HepG2 (cell line): ENCODE results near the gene NEURL1B. TPM values are rescaled to one million over a fixed set of nuclear protein-coding genes. Genes with fewer than 3 reads are reported as not detected.

Source experiments
- ATAC-seq: fragments of 200-7000 bp; cut with Tn5 transposase; 3 replicates; pipeline ENCODE4 v1.9.1; 2020; ENCODE audit warnings: mild to moderate bottlenecking, moderate library complexity
- BruUV-seq: library from RNA; stranded (reverse); fragments of 400-500 nt; replicated peaks from 2 replicates; lab custom pipeline; 2021; lab: Mats Ljungman, UMichigan
- CTCF ChIA-PET: fragments of 300-600 bp; formaldehyde crosslinking; extraction: SDS; loops from one replicate; lab custom pipeline; 2021; ENCODE audit warnings: low total read pairs, inconsistent platforms, low intra/inter-chr PET ratio; lab: Yijun Ruan, JAX
- POLR2A ChIA-PET: fragments of 350-600 bp; sonication (Branson Sonifier 250); formaldehyde crosslinking; loops from one replicate; lab custom pipeline; 2020; ENCODE audit warnings: antibody characterized with exemption, inconsistent platforms; lab: Yijun Ruan, JAX
- DNase-seq: peaks from one replicate; pipeline ENCODE4 v3.0.0-alpha.2; 2015; ENCODE audit warnings: low spot score
- FAIRE-seq: peaks from 3 replicates; lab custom pipeline; 2011; peaks lifted over from hg19 to GRCh38; lab: Jason Lieb, UNC
- H2AFZ ChIP-seq: one replicate; pipeline ENCODE4 v1.6.1; 2011; ENCODE audit warnings: low read length, inconsistent platforms
- H3K27ac ChIP-seq: fragments of 300-600 bp; 3 replicates; pipeline ENCODE4 v1.8.0; 2011; ENCODE audit warnings: mixed run types, mild to moderate bottlenecking, mixed read lengths, low read length, inconsistent platforms; ENCODE audit not compliant: insufficient read depth; ENCODE audit errors: extremely low read length
- H3K27me3 ChIP-seq, 2 experiments: fragments of 200-600 bp in 1 of 2; 2 replicates in 1 of 2; 3 replicates in 1 of 2; pipeline versions ENCODE4 v1.6.0 to v1.8.0; 2011; ENCODE audit warnings: low read length in 2 of 2, mild to moderate bottlenecking in 2 of 2, moderate library complexity in 2 of 2, inconsistent platforms in 1 of 2; ENCODE audit not compliant: insufficient read depth in 2 of 2, control insufficient read depth in 1 of 2
- H3K36me3 ChIP-seq, 2 experiments: fragments of 200-600 bp in 1 of 2; replicated peaks in 1 of 2; 2 replicates in 1 of 2; 3 replicates in 1 of 2; pipeline versions ENCODE4 v1.5.1 to v1.8.0; 2011; ENCODE audit warnings: low read length in 2 of 2, inconsistent platforms in 1 of 2; ENCODE audit not compliant: insufficient read depth in 2 of 2, control insufficient read depth in 1 of 2
- H3K4me1 ChIP-seq: 2 replicates; pipeline ENCODE4 v1.5.1; 2012; ENCODE audit warnings: low read length, inconsistent platforms; ENCODE audit not compliant: insufficient read depth
- H3K4me2 ChIP-seq: 2 replicates; pipeline ENCODE4 v1.6.0; 2011; ENCODE audit warnings: low read depth, low read length, inconsistent platforms
- H3K4me3 ChIP-seq, 3 experiments: fragments of 200-600 bp in 1 of 3; sonication (generic), shearing (Covaris generic) in 1 of 3; replicated peaks in 1 of 3; 2 replicates each; pipeline ENCODE4 v1.5.1; 2011 to 2016; ENCODE audit warnings: low read length in 3 of 3, inconsistent platforms in 2 of 3, low read depth in 2 of 3, mild to moderate bottlenecking in 2 of 3, control low read depth in 1 of 3, mixed read lengths in 1 of 3; ENCODE audit not compliant: insufficient read depth in 1 of 3
- H3K79me2 ChIP-seq: one replicate; pipeline ENCODE4 v1.6.1; 2011; ENCODE audit warnings: low read length, inconsistent platforms; ENCODE audit not compliant: insufficient read depth
- H3K9ac ChIP-seq: 2 replicates; pipeline ENCODE4 v1.6.0; 2011; ENCODE audit warnings: mild to moderate bottlenecking, low read depth, low read length, inconsistent platforms; ENCODE audit not compliant: insufficient read depth
- H3K9me3 ChIP-seq: 2 replicates; pipeline ENCODE4 v1.5.1; 2012; ENCODE audit warnings: mild to moderate bottlenecking, low read length
- H4K20me1 ChIP-seq: 2 replicates; pipeline ENCODE4 v1.6.0; 2011; ENCODE audit warnings: inconsistent platforms, mild to moderate bottlenecking, low read length, moderate library complexity; ENCODE audit not compliant: insufficient read depth
- CREB3 ChIP-seq: sonication (generic); formaldehyde crosslinking; IDR thresholded peaks from 2 replicates; pipeline ENCODE4 v1.5.0; 2020; ENCODE audit warnings: missing genetic modification reagents
- KDM1A ChIP-seq: IDR thresholded peaks from 2 replicates; pipeline ENCODE4 v1.6.1; 2016; ENCODE audit warnings: missing compliant biosample characterization
- PBX3 ChIP-seq: sonication (generic); formaldehyde crosslinking; IDR thresholded peaks from 2 replicates; pipeline ENCODE4 v1.8.1; 2023; ENCODE audit warnings: missing genetic modification reagents, inconsistent platforms, borderline replicate concordance
- TSC22D2 ChIP-seq: sonication (generic); formaldehyde crosslinking; IDR thresholded peaks from 2 replicates; pipeline ENCODE4 v1.5.1; 2020; ENCODE audit warnings: missing genetic modification reagents, mild to moderate bottlenecking, borderline replicate concordance
- ZBTB8A ChIP-seq: sonication (generic); formaldehyde crosslinking; IDR thresholded peaks from 2 replicates; pipeline ENCODE4 v1.4.0; 2020; ENCODE audit warnings: mild to moderate bottlenecking, low read depth, missing genetic modification reagents, borderline replicate concordance
- ZNF256 ChIP-seq: sonication (generic); formaldehyde crosslinking; conservative IDR thresholded peaks from 2 replicates; pipeline ENCODE4 v1.4.0; 2020; ENCODE audit warnings: missing genetic modification reagents
- WGBS: methylation state at CpG from one replicate; pipeline ENCODE4 v1.1.6; 2017; ENCODE audit warnings: low lambda C conversion rate; 5-methylcytosine and 5-hydroxymethylcytosine counted together
- in situ Hi-C: cut with HindIII; loops from 2 replicates; pipeline ENCODE4 v1.10.0; 2017; ENCODE audit warnings: low pct_unique_long_range_greater_than_20kb; ENCODE audit not compliant: extremely low pct_ligation_motif_present
- intact Hi-C: fragments of 100-400 bp; cut with micrococcal nuclease; formaldehyde crosslinking; loops from one replicate; pipeline ENCODE4 v1.10.0; 2022; ENCODE audit not compliant: unreplicated experiment
- polyA plus RNA-seq, 8 experiments: library from polyadenylated mRNA; depleted of rRNA in 3 of 8; stranded (reverse) in 7 of 8; unstranded in 1 of 8; fragments of >200 nt; fragmentation: Illumina TruSeq in 4 of 8; extraction: Trizol in 4 of 8; gene quantifications; 2 replicates each; pipeline versions ENCODE4 v1.2.1 to v1.2.3, GENCODE V29; 2011 to 2016; ENCODE audit warnings: low read depth in 4 of 8, missing spikeins in 1 of 8, mixed read lengths in 1 of 8; ENCODE audit not compliant: insufficient read depth in 1 of 8
- total RNA-seq, 5 experiments: library from RNA; depleted of rRNA; stranded (reverse); fragments of >200 nt; fragmentation: Illumina TruSeq; extraction: Trizol; gene quantifications; 2 replicates each; pipeline ENCODE4 v1.2.3, GENCODE V29; 2016; ENCODE audit warnings: low read depth in 1 of 5

Gene NEURL1B
- total and polyA plus RNA-seq, 2 of the 13 experiments (the other 11 are each of a cell fraction or from before 2014, with no cell fraction given) = 0.09 to 0.13 TPM

GRCh38 chr5:172644711-172645110 lies 3.6 kb downstream of the NEURL1B start:
- ChIA-PET POLR2A (interaction anchor here (1.5 kb wide), 1 partner anchor 16 kb away, joined by 3 read pairs; no protein-coding TSS in a partner anchor), CTCF (no interaction called here)
- Histone ChIP-seq H3K36me3 (no peaks in the 10 kb centered on the region), H4K20me1 (no peaks in the 10 kb centered on the region), H3K4me2 (no peak overlapping the region), H3K27me3 (peaks cover 0 to 38% of the 10 kb centered on the region in 2 experiments; a peak in 3 of 5 replicates), H3K27ac (no peak overlapping the region), H3K4me3 (no peak overlapping the region)
- no peak for ATAC-seq
- FAIRE-seq = no peak
- intact Hi-C loops = loop anchor here (10.0 kb wide), 1 partner anchor 50 kb away; no protein-coding TSS in a partner anchor
- no TSS peak for BruUV-seq
- TF ChIP-seq ZNF256 (no peak), KDM1A (no peak), ZBTB8A (CRISPR knock-in tag) (no peak), CREB3 (CRISPR knock-in tag) (no peak), TSC22D2 (no peak), PBX3 (no peak)
- TF ChIP-seq, all 625 proteins: peak for 0
- Histone ChIP-seq H2AFZ (no peak overlapping the region), H3K79me2 (no peaks in the 10 kb centered on the region), H3K4me1 (peaks cover 9% of the 10 kb centered on the region), H3K9ac (no peak overlapping the region), H3K9me3 (no peaks in the 10 kb centered on the region)
- WGBS = 53% methylated on average over 8 of the region's 8 CpGs
- in situ Hi-C loops = no loop called here
- DNase-seq = no peak
